ENCODE measurements around the gene POLD3.

Gene POLD3

DNA sequence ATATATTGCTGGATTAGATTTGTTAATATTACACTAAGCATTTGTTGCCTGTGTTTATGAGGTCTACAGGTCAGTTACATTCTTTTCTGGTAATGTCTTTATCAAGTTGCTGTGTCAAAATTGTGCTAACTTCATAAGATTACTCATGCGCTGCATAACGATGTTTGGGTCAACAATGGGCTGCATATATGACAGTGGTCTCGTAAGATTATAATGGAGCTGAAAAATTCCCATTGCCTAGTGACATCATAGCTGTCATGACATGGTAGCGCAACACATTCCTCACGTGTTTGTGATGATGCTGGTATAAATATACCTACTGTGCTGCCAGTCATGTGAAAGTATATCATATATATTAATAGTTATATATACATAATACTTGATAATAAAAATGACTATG lies 34.2 kb downstream of the POLD3 start:
- TF ChIP-seq, protein P1, sequence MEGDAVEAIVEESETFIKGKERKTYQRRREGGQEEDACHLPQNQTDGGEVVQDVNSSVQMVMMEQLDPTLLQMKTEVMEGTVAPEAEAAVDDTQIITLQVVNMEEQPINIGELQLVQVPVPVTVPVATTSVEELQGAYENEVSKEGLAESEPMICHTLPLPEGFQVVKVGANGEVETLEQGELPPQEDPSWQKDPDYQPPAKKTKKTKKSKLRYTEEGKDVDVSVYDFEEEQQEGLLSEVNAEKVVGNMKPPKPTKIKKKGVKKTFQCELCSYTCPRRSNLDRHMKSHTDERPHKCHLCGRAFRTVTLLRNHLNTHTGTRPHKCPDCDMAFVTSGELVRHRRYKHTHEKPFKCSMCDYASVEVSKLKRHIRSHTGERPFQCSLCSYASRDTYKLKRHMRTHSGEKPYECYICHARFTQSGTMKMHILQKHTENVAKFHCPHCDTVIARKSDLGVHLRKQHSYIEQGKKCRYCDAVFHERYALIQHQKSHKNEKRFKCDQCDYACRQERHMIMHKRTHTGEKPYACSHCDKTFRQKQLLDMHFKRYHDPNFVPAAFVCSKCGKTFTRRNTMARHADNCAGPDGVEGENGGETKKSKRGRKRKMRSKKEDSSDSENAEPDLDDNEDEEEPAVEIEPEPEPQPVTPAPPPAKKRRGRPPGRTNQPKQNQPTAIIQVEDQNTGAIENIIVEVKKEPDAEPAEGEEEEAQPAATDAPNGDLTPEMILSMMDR (IDR thresholded peaks at IDR 0.05; ENCODE audit: control extremely low read depth, extremely low read depth, low read depth, missing control alignments), result no peak
- ChIA-PET POLR2A (no interaction called here), CTCF (interaction anchor here (1.3 to 1.5 kb wide), 2 partner anchors 11 to 18 kb away, joined by 3 to 4 read pairs; no protein-coding TSS in a partner anchor)
- DNase-seq (ENCODE audit: extremely low spot score), result no peak

GRCh38 chr11:74627381-74627780 lies 35.0 kb downstream of the POLD3 start:
- DNase-seq (ENCODE audit: extremely low spot score), result no peak
- CTCF ChIA-PET, result interaction anchor here (1.3 to 1.4 kb wide), 2 partner anchors 12 to 13 kb away, joined by 3 to 4 read pairs; no protein-coding TSS in a partner anchor
- POLR2A ChIA-PET, result no interaction called here
- TF ChIP-seq, protein P1 (IDR thresholded peaks at IDR 0.05; ENCODE audit: control extremely low read depth, extremely low read depth, low read depth, missing control alignments), result no peak

- POLR2A ChIA-PET, result no interaction called here
These were observed 37.7 kb downstream of the POLD3 start for GRCh38 chr11:74630043-74630442.

DNA sequence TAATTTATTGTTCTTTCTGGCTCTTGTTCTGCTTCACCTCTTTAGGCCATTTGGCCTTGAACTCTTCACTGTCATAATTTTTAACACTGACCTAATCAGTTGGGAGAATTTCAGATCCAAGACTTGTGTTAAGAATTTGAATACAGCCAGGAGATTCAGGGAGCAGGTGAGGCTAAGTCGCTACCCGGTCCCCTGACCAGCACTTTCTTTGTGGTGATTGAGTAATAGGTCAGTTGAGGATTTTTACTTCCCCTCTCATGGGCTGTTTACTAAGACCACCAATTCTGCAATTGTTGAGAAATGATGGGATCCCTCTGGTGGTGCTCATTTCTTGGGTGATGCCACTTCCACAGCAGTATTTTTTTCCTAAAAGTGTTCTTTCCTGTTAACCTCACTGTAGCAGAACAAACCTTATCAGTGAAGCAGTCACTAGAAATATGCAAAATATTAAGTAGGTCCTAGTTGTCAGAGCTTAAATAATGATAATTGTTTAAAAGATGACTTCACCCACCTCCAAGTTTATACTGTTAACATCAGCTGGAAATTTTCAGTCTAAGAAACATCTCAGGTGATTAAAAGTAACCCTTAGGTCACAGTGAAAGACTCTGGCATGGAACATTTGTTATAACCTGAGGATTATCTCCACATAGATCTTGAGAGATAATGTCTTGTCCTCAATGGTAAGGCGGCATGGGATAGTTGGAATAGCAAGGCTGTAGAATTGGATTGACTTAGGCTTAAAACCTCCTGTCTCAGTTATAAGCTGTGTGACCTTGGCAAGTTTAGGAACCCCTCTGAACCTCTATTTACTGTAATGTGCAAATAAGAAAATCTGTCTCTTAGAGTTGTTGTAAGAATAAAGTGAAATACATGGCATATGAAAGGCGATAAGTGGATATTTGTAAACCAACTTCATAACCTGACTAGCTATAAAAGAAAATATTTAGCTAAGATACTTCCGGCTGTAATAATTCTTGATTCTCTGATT lies 41.3 kb downstream of the POLD3 start:
- TF ChIP-seq, protein P1 (IDR thresholded peaks at IDR 0.05; ENCODE audit: control extremely low read depth, extremely low read depth, low read depth, missing control alignments), result no peak
- no peak for DNase-seq (ENCODE audit: extremely low spot score)
- CTCF ChIA-PET, result interaction anchor here (1.2 to 2.8 kb wide), 3 partner anchors 9 to 77 kb away, joined by 3 to 9 read pairs (median 3); no protein-coding TSS in a partner anchor
- POLR2A ChIA-PET, result no interaction called here

More at GRCh38 chr11:74630043-74630442, 37.7 kb downstream of the POLD3 start:
- TF ChIP-seq, protein P1 (IDR thresholded peaks at IDR 0.05; ENCODE audit: control extremely low read depth, extremely low read depth, low read depth, missing control alignments), result no peak
- DNase-seq (ENCODE audit: extremely low spot score), result peak; percentile 20
- CTCF ChIA-PET, result interaction anchor here (1.0 kb wide), 1 partner anchor 73 kb away, joined by 4 read pairs; no protein-coding TSS in a partner anchor

DNA sequence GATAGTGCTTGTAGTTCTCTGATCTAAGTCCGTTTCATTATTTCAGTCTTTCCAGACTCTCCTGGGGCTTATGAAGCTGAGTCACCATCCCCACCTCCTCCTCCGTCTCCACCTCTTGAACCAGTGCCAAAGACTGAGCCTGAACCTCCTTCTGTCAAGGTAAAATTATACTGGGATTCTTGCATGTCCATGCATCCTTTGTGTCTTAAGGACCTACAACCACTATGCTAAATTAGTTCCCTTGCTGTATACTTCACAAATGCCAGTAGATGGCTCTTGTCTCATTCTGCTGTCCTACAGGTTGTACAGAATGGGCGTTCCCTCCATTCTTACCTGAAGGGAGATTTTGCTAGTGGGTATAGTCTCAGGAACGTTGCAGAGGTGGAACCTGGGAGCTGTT lies 42.2 kb downstream of the POLD3 start:
- DNase-seq (ENCODE audit: extremely low spot score), result no peak
- POLR2A ChIA-PET, result no interaction called here
- CTCF ChIA-PET, result interaction anchor here (1.2 to 2.8 kb wide), 4 partner anchors 8 to 93 kb away, joined by 3 to 9 read pairs (median 3); no protein-coding TSS in a partner anchor

DNA sequence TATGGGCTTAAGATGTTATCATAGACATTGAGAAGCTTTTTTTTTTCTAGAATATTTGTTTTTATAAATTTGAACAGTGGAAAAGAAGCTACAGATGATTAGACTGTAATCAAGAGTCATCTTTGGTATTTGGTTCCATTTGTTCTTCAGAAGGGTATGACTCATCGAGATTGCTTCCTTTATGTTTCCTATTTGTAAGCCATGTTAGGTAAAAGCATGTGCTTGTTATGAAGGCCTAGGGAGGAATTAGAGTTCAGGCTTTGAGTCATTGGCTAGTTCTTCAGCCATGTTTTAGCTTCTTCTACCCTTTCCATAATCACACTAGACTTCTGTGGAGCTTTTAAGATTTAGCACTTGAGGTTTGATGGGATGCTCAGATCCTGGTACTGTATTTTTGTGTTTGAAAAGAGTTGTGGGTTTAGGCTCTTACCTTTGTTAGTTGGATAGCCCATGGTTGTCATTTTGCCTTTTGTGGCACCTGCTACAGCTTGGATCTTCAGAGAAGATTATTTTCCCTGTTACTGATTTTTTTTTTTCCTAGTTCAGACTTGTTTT lies 44.3 kb downstream of the POLD3 start:
- ChIA-PET POLR2A (no interaction called here), CTCF (no interaction called here)
- DNase-seq (ENCODE audit: extremely low spot score), result no peak
- TF ChIP-seq, protein P1 (IDR thresholded peaks at IDR 0.05; ENCODE audit: control extremely low read depth, extremely low read depth, low read depth, missing control alignments), result no peak

More for the DNA sequence above, 42.2 kb downstream of the POLD3 start:
- TF ChIP-seq, protein P1 (IDR thresholded peaks at IDR 0.05; ENCODE audit: control extremely low read depth, extremely low read depth, low read depth, missing control alignments), result no peak
